Activated naive CD4-positive, alpha-beta T cell treated with anti-CD3 and anti-CD28 coated beads for 36 hours (primary cell): ENCODE data around the gene DENND5A. TPM values are rescaled to one million over a fixed set of nuclear protein-coding genes. Genes with fewer than 3 reads are reported as not detected.

ENCODE experiments used
- CTCF ChIA-PET: fragments of 350-600 bp; sonication (Branson Sonifier 250); formaldehyde crosslinking; loops from one replicate; lab custom pipeline; 2021; ENCODE audit warnings: antibody characterized with exemption; lab: Charles Lee
- DNase-seq: peaks from one replicate; pipeline ENCODE4 v3.0.0-alpha.2; 2020
- H3K27ac Mint-ChIP-seq: one replicate; pipeline ENCODE4 v1.8.0; 2021; ENCODE audit warnings: mild to moderate bottlenecking, mixed read lengths
- H3K27me3 Mint-ChIP-seq: one replicate; pipeline ENCODE4 v1.8.0; 2021; ENCODE audit warnings: low read depth, mixed read lengths
- H3K36me3 Mint-ChIP-seq: one replicate; pipeline ENCODE4 v1.8.0; 2021; ENCODE audit warnings: low read depth, mixed read lengths
- H3K4me1 Mint-ChIP-seq: one replicate; pipeline ENCODE4 v1.8.0; 2021; ENCODE audit warnings: low read depth, mixed read lengths
- H3K4me3 Mint-ChIP-seq: one replicate; pipeline ENCODE4 v1.8.0; 2021; ENCODE audit warnings: mild to moderate bottlenecking, moderate library complexity, mixed read lengths
- H3K9me3 Mint-ChIP-seq: one replicate; pipeline ENCODE4 v1.8.0; 2021; ENCODE audit warnings: mixed read lengths
- intact Hi-C: fragments of 100-400 bp; cut with micrococcal nuclease; formaldehyde crosslinking; loops from one replicate; pipeline ENCODE4 v1.15.1; 2023
- total RNA-seq, 2 experiments: library from RNA; stranded (reverse); gene quantifications; one replicate each; pipeline ENCODE4 v1.2.3, GENCODE V29; 2021

The DENND5A gene
- total RNA-seq, 2 experiments from 2014 or later = 62.3 to 63.5 TPM

- intact Hi-C loops = loop anchor here (10.0 kb wide), 1 partner anchor 315 kb away; a partner anchor contains a TSS
- Mint-ChIP-seq H3K4me1 (no peaks in the 10 kb centered on the region), H3K36me3 (peaks cover 1% of the 10 kb centered on the region), H3K27me3 (no peaks in the 10 kb centered on the region), H3K9me3 (no peaks in the 10 kb centered on the region), H3K4me3 (no peak overlapping the region), H3K27ac (no peak overlapping the region)
- no peak for DNase-seq
- CTCF ChIA-PET = interaction anchor here (0.6 to 1.2 kb wide), 7 partner anchors 14 to 378 kb away, joined by 3 to 6 read pairs (median 4); no protein-coding TSS in a partner anchor
Observed at GRCh38 chr11:9130297-9130696, 134.9 kb downstream of the DENND5A start.

GRCh38 chr11:9126636-9127035 is 138.5 kb downstream of the DENND5A start:
- H3K9me3 Mint-ChIP-seq = no peaks in the 10 kb centered on the region
- intact Hi-C loops = no loop called here

GRCh38 chr11:9125185-9125886 is 139.8 kb downstream of the DENND5A start:
- Mint-ChIP-seq H3K4me1 (no peaks in the 10 kb centered on the region), H3K36me3 (no peaks in the 10 kb centered on the region), H3K4me3 (no peak overlapping the region), H3K27me3 (no peaks in the 10 kb centered on the region), H3K27ac (no peak overlapping the region), H3K9me3 (no peaks in the 10 kb centered on the region)
- DNase-seq = no peak
- CTCF ChIA-PET = interaction anchor here (0.7 to 2.3 kb wide), 3 partner anchors 12 to 1130 kb away, joined by 3 to 7 read pairs (median 5); no protein-coding TSS in a partner anchor
- intact Hi-C loops = no loop called here

More at GRCh38 chr11:9126636-9127035, 138.5 kb downstream of the DENND5A start:
- Mint-ChIP-seq H3K4me1 (no peaks in the 10 kb centered on the region), H3K27me3 (no peaks in the 10 kb centered on the region), H3K36me3 (no peaks in the 10 kb centered on the region), H3K27ac (no peak overlapping the region), H3K4me3 (no peak overlapping the region)
- CTCF ChIA-PET = no interaction called here
- DNase-seq = no peak

- Mint-ChIP-seq H3K27me3 (no peaks in the 10 kb centered on the region), H3K9me3 (no peaks in the 10 kb centered on the region), H3K4me1 (no peaks in the 10 kb centered on the region), H3K4me3 (no peak overlapping the region), H3K36me3 (no peaks in the 10 kb centered on the region), H3K27ac (no peak overlapping the region)
- CTCF ChIA-PET = interaction anchor here (2.3 kb wide), 1 partner anchor 14 kb away, joined by 7 read pairs; no protein-coding TSS in a partner anchor
- no peak for DNase-seq
- intact Hi-C loops = no loop called here
Observed at GRCh38 chr11:9123595-9124304, 141.4 kb downstream of the DENND5A start.

- Mint-ChIP-seq H3K4me1 (no peaks in the 10 kb centered on the region), H3K36me3 (no peaks in the 10 kb centered on the region), H3K27ac (no peak overlapping the region), H3K27me3 (no peaks in the 10 kb centered on the region), H3K9me3 (no peaks in the 10 kb centered on the region), H3K4me3 (no peak overlapping the region)
- intact Hi-C loops = no loop called here
- DNase-seq = no peak
- CTCF ChIA-PET = no interaction called here
Observed at GRCh38 chr11:9121469-9121796, 143.7 kb downstream of the DENND5A start.

- Mint-ChIP-seq H3K4me1 (no peaks in the 10 kb centered on the region), H3K27ac (no peak overlapping the region), H3K9me3 (no peaks in the 10 kb centered on the region), H3K27me3 (no peaks in the 10 kb centered on the region), H3K36me3 (no peaks in the 10 kb centered on the region), H3K4me3 (no peak overlapping the region)
- no peak for DNase-seq
- CTCF ChIA-PET = no interaction called here
- intact Hi-C loops = no loop called here
Observed at GRCh38 chr11:9120664-9121468, 144.3 kb downstream of the DENND5A start.

- no peak overlapping the region for H3K27ac Mint-ChIP-seq
- intact Hi-C loops = no loop called here
- CTCF ChIA-PET = interaction anchor here (0.7 to 1.4 kb wide), 3 partner anchors 67 to 101 kb away, joined by 3 read pairs; no protein-coding TSS in a partner anchor
- no peak overlapping the region for H3K4me3 Mint-ChIP-seq
- H3K4me1 Mint-ChIP-seq = no peaks in the 10 kb centered on the region
- no peaks in the 10 kb centered on the region for H3K27me3 Mint-ChIP-seq
- H3K36me3 Mint-ChIP-seq = no peaks in the 10 kb centered on the region
- peaks cover 6% of the 10 kb centered on the region for H3K9me3 Mint-ChIP-seq
- no peak for DNase-seq
Observed at GRCh38 chr11:9118277-9118676, 146.9 kb downstream of the DENND5A start.

GRCh38 chr11:9112075-9112474 is 153.1 kb downstream of the DENND5A start:
- Mint-ChIP-seq H3K27ac (no peak overlapping the region), H3K9me3 (peaks cover 25% of the 10 kb centered on the region), H3K27me3 (no peaks in the 10 kb centered on the region), H3K4me3 (no peak overlapping the region), H3K36me3 (peaks cover 1% of the 10 kb centered on the region), H3K4me1 (no peaks in the 10 kb centered on the region)
- CTCF ChIA-PET = no interaction called here
- intact Hi-C loops = no loop called here
- no peak for DNase-seq

GRCh38 chr11:9109858-9110731 is 155.1 kb downstream of the DENND5A start:
- DNase-seq = no peak
- Mint-ChIP-seq H3K4me3 (no peak overlapping the region), H3K4me1 (no peaks in the 10 kb centered on the region), H3K27me3 (no peaks in the 10 kb centered on the region), H3K36me3 (peaks cover 1% of the 10 kb centered on the region), H3K9me3 (peaks cover 25% of the 10 kb centered on the region), H3K27ac (no peak overlapping the region)
- intact Hi-C loops = no loop called here
- CTCF ChIA-PET = interaction anchor here (1.1 to 2.5 kb wide), 3 partner anchors 28 to 397 kb away, joined by 4 to 9 read pairs (median 5); no protein-coding TSS in a partner anchor

- CTCF ChIA-PET = interaction anchor here (0.5 kb wide), 1 partner anchor 430 kb away, joined by 3 read pairs; no protein-coding TSS in a partner anchor
Observed at GRCh38 chr11:9104580-9104979, 160.6 kb downstream of the DENND5A start.

GRCh38 chr11:9103542-9104276 is 161.4 kb downstream of the DENND5A start:
- Mint-ChIP-seq H3K9me3 (no peaks in the 10 kb centered on the region), H3K4me3 (no peak overlapping the region), H3K27me3 (peaks cover 5% of the 10 kb centered on the region), H3K4me1 (no peaks in the 10 kb centered on the region), H3K36me3 (no peaks in the 10 kb centered on the region), H3K27ac (no peak overlapping the region)
- no peak for DNase-seq
- CTCF ChIA-PET = interaction anchor here (1.3 kb wide), 1 partner anchor 34 kb away, joined by 3 read pairs; no protein-coding TSS in a partner anchor
- intact Hi-C loops = no loop called here

More at GRCh38 chr11:9104580-9104979, 160.6 kb downstream of the DENND5A start:
- no peak for DNase-seq
- H3K27ac Mint-ChIP-seq = no peak overlapping the region
- H3K4me3 Mint-ChIP-seq = no peak overlapping the region
- intact Hi-C loops = no loop called here
- no peaks in the 10 kb centered on the region for H3K4me1 Mint-ChIP-seq
- H3K27me3 Mint-ChIP-seq = peaks cover 4% of the 10 kb centered on the region
- no peaks in the 10 kb centered on the region for H3K36me3 Mint-ChIP-seq
- H3K9me3 Mint-ChIP-seq = no peaks in the 10 kb centered on the region
